ENCODE results near the gene NRARP. TPM values are rescaled to one million over a fixed set of nuclear protein-coding genes. Genes with fewer than 3 reads are reported as not detected.

The NRARP gene
- total RNA-seq, 1 donor from 2014 or later = 18.7 TPM

GRCh38 chr9:137311171-137311985 lies 9.3 kb upstream of the NRARP start:
- DNase-seq (ENCODE audit: low read depth in 2 of 2) = peak; percentile 69 to 80

- no peak for DNase-seq (ENCODE audit: low read depth in 2 of 2)
Observed at GRCh38 chr9:137310189-137311052, 8.3 kb upstream of the NRARP start.

DNA sequence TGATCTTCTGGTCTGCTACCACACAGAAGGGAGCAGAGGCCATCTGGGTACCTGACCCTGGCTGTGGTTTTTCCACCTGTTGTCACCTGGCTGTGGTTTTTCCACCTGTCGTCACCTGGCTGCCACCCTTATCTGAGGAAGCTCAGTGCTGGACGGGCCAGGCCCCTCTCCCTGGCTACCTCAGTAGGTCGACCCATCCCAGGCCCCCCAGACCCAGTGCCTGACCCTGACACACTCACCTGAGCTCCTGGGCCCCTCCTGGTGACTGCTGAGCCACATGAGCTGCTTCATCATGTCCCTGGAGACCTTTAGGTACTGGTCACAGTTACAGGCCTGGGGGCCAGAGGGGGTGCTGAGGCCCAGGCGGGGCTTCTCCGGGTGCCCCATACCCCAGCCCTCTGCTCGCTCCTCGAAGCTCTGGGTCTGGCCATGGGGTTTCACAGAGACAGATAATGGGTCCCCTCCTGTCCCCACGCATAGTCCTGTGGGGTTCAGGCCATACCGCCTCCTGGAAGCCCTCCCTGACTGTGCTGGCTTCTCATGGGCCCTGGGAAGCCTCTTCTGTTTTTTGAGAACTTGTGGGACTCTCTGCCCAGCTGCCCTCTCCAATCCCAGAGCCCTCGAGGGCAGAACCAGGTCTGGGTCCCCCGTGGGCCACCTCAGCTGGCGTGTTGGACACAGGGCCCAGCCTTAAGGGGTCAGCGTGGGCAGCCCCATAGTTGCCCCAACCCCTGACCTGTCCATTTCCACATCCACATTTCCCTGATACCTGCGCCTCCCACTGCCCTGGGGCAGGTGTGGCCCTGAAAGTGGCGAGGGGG lies 7.5 kb upstream of the NRARP start:
- no peak for DNase-seq (ENCODE audit: low read depth in 2 of 2)

- DNase-seq (ENCODE audit: low read depth in 2 of 2) = no peak
Observed at GRCh38 chr9:137308057-137308619, 6.1 kb upstream of the NRARP start.

- DNase-seq (ENCODE audit: low read depth in 2 of 2) = no peak
Observed at GRCh38 chr9:137307255-137308056, 5.4 kb upstream of the NRARP start.

GRCh38 chr9:137306850-137307254 lies 4.8 kb upstream of the NRARP start:
- DNase-seq (ENCODE audit: low read depth in 2 of 2) = peak; percentile 68 to 81

DNA sequence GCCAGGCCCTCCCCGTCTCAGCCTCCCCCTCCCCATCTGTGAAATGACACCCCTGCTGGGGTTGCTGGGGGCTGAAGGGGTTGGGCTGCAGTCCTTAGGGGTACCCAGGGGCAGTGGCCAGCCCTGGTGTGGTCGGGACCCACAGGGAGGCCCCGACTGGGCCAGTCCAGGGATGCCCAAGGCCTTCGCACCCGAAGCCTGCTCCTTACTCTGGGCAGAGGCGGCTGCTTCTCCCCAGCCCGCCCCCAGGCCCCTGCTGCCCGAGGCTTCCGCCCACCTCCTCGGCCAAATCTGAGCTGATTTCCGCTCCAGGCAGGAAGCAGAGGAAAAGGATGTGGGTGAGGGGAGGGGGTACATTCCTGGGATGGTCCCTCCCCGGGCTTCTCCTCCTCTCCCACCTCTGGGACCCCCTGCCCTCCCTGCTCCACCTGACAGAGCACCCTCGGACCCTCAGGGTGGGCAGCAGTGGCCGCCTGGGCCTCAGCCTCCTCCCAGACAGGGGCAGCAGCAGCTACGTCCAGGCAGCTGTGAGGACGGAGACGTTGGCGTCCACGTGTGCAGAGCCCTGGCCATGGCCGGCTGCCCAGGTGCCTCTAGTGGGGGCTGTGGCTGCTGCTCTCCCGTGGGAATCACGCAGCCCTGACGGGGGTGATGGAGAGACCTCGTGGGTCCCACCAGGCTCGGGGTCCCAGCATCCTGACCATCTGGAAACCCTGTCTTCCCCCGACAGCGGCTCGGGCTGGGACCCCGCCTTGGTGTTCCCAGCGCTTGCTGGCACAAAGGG lies 4.2 kb upstream of the NRARP start:
- peak; percentile 41 to 74 for DNase-seq (ENCODE audit: low read depth in 2 of 2)

DNA sequence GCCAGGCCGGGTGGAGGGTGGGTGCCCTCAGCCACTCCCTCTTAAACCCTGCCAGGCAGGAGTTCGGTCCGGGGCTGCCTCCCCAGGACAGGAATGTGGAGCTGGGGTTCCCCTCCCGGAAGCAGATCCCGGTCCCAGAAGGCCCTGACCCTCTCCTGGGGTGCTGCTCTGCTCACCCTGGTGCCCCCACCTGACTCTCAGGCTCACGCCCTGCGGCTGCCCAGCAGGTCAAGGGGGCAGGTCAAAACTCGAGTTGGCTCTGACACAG lies 3.7 kb upstream of the NRARP start:
- DNase-seq (ENCODE audit: low read depth in 2 of 2) = no peak

DNA sequence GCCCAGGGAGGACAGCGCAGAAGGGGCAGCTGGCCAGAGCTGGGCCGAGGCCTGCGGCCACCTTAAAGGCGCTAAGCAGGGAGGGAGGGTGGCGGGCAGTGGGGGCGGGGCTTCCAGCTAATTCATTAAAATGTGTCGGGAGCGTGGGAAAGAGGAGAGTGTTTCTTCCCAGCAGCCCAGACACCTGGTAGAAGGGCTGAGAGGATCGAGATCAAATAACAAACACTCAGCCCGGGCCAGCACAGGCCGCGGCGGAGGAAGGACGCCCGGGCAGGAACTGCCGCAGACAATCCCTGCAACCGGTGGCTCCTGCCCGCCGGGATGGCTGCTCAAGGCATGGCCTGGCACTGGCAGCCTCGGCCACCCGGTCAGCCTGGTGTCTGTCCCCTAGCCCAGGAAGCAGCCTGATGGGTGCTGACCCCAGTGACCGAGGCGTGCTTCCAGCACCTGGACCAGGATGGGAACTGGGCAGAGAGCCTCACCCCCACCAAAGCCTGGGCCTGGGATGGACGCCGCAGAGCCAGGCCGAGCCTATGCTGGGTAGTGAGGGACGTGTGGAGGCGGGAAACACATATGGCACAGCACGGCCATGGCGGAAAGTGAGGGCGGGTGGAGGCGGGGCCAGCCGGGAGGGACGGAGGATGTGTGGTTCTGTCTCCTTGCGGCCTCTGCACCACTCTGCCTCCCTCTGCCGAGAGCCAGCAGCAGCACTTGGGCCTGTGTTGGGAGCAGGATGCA lies 3.2 kb upstream of the NRARP start:
- peak; percentile 80 to 95 for DNase-seq (ENCODE audit: low read depth in 2 of 2)

GRCh38 chr9:137304383-137305059 lies 2.5 kb upstream of the NRARP start:
- DNase-seq (ENCODE audit: low read depth in 2 of 2) = peak; percentile 56 to 64

DNA sequence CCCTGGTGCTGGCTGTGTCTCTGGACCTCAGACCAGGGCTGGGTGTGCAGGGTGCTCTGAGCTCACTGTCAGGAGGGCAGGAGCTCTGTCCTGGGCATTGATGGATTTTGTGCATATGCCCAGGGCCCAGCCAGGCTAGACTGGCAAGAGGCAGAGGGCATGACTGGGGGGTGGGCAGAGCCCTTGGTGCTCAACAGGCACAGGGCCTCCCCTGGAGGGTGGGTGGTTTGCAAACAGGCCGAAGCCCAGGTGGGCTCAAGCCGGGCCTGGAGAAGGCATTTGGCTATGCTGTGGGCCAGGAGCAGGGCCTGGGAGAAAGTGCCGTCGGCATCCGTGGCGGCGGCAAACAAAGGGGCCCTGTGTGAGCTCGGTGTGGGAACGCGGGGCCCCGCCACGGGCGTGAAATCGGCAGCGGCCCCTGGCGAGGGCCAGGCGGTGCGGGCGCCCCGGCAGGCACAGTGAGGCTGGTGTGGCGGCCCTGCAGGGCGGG lies 1.9 kb upstream of the NRARP start:
- DNase-seq (ENCODE audit: low read depth in 2 of 2) = peak in 1 of 2 donors; percentile 5

DNA sequence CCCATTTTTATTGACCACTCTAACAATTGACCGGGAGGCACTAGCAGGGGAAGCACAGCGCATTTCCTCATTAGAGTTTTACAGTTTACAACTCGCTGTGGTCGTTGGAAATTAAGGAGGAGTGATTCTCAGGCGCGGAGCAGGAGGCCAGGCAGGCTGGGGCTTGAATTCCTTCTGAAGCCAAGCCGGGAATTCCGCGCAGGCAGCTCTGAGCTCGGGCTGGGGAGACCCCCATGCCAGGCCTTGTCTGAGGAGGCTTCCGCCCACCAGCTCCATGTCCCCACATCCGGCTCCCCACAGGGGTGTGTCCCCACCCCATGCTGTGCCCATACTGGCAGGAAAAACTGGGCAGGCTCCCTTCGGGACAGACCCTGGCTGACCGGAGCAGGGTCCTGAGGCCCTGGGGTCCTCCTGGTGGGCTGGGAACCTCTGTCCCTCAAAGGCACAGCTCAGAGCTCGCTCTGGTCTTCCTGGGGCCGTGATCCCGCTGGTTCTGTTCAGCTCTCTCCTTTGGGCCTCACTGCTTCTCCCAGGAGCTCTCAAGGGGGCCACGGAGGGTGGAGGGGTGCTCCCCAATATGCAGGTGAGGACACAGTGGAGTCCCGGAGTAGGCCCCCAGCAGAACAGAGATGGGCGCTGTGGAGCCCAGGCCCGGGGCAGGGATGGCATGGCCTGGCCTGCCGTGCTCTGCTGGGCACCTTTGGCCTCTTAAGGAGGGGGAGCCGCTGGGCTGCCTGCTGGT lies 1.3 kb upstream of the NRARP start:
- DNase-seq (ENCODE audit: low read depth in 2 of 2) = peak in 1 of 2 donors; percentile 62

GRCh38 chr9:137302449-137303150 lies 529 bp upstream of the NRARP start:
- DNase-seq (ENCODE audit: low read depth in 2 of 2) = no peak

DNA sequence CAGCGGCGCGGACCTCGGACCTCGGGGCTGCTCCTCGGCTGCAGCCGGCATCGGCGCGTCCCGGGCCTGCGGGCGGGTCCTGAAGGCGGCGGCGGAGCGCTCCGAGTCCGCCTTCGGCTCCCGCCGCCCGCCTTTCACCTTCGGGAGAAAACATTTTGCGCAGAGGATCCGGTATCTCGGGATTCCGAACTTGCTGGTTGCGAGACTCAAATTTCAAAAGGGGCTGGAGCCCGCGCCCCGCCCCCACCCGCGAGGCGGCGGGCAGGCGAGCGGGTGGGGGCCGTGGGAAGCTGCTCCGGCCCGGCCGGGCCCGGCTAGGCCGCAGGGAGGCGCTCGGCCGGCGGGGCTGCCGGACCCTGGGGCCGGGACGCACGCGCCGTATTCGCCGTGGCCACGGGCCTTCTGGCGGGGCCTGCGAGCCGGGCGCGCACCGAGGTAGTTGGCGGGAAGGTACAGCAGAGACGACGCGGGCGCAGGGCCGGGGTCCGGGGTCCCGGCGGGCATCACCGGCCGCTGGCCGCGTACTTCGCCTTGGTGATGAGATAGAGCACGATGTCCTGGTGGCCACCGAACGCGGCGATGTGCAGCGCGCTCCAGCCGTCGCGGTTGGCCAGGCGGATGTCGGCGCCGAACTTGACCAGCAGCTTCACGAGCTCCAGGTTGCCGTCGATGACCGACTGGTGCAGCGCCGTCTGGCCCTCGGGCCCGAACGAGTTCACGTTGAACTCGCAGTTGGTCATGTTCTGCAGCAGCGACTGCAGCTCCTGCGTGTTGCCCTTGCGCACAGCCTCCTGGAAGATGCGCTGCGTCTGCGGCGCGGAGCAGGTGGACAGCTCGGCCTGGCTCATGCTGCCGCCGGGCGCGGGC lies 757 bp downstream of the NRARP start:
- DNase-seq (ENCODE audit: low read depth in 2 of 2) = peak; percentile 65 to 83

GRCh38 chr9:137300567-137301080 lies 1.4 kb downstream of the NRARP start:
- peak; percentile 62 to 68 for DNase-seq (ENCODE audit: low read depth in 2 of 2)

DNA sequence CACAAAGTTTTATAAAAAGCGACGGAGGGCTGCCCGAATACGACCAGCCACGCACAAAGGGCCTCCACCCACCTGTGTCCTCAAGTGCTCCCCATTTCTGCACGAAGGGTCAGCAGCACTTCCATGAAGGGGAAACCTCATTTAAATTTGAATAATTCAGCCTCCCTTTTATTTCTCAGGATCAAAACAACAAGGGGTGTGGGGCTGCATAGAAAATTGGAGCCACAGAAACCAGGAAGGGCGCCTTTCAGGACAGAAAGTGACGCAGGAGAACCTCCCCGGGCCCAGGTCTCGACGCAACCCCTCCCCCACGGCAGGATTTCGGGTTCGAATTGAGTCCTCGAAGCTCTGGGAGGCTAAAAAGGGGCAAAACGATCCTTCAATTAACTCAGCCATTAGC lies 2.1 kb downstream of the NRARP start:
- peak; percentile 59 to 73 for DNase-seq (ENCODE audit: low read depth in 2 of 2)

Measured in lung microvascular endothelial cell (primary cell).